GM19238 (cell line): Measurements from ENCODE around the gene SUGP1.

Experiments
- DNase-seq: peaks from one replicate; pipeline ENCODE4 v3.0.0; 2011; ENCODE audit warnings: low spot score; ENCODE audit not compliant: insufficient read length

SUGP1 gene

DNA sequence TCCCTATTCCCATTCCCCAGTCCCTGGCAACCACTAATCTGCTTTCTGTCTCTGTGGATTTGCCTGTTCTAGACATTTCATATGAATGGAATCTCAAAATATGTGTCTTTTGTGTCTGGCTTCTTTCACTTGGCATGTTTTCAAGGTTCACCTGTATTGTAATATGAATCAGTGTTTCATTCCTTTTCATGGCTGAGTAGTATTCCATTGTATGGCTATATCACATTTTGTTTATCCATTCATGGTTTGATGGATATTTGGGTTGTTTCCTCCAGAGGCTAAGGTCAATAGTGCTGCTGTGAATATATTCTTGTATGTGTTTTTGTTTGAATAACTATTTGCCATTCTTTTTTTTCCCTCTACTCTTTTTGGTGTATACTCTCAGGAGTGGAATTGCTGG is 84.1 kb downstream of the SUGP1 start:
- no peak for DNase-seq

DNA sequence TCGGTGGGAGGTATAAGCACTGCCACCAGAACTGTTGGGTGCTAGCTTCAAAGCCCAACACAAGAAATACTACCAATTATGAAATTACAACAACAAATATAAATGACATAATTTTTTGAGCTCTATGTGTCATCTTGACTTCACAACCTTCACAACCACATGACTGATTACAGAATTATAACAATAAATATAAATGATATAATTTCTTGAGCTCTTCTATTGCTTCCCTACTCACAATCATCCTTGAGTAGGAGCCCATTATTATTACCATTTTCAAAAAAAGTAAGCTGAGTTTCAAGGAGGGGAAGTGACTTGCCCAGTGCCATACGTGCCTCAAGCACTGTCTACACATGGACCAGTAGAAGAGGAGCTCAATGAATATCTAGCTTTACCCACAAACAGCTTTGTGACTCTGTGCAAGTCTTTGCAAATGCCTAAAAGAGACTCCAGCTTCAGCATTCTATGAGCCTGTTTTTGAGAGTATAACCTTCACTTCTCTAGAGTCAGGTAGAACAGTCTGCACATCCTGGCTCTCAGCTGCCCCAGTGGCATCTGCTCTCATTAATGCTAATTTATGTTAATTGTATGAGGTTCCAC is 86.0 kb downstream of the SUGP1 start:
- no peak for DNase-seq

DNA sequence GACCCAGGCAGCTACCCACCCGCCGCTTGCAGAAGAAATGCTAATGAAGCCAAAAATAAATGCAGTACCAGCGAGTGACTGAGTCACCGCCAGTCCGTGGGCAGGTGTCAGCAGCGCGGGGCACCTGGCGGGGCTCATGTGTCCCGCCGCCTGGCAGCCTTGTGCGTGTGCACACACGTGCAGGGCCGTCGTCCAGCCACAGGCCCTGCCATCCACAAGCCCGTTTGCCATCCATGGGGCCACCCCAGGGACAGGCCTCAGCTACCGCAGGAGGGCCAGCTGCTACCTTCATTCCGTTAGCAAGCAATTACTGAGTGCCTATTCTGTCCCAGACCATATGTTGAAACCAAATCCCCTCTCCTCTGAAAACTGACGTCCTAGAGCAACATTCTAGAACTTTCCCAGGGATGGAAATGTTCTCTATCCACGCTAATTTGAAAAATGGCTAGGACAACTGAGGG is 88.0 kb downstream of the SUGP1 start:
- DNase-seq, result no peak

DNA sequence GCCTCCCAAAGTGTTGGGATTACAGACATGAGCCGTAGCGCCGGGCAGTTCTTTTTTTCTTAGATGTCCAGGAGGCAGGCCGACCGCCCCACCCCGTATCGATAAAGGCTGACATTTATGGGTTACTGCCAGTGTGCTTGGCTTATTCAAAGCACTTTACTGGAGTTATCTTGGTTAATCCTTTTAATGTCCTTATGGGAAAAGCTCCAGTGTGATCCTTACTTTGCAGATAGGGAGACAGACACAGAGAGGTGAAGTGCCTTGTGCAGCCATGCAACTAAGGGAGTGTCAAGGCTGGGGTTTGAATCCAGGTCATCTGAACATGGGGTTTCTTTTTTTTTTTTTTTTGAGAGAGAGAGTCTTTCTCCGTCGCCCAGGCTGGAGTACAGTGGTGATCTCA is 89.3 kb downstream of the SUGP1 start:
- DNase-seq, result no peak

DNA sequence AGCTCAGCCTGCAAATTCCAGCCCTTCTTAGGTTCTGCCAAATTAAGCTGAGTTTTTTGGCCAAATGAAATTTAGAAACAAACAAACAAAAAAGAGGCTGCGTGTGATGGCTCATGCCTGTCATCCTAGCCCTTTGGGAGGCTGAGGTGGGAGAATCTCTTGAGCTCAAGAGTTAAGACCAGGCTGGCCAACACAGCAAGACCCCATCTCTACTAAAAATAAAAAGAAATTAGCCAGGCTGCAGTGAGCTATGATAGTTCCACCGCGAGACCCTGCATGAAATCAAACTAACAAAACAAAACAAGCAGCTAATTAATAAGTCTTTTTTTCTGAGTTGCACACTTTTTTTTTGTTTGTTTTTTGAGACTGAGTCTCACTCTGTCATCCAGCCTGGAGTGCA is 90.6 kb downstream of the SUGP1 start:
- no peak for DNase-seq

DNA sequence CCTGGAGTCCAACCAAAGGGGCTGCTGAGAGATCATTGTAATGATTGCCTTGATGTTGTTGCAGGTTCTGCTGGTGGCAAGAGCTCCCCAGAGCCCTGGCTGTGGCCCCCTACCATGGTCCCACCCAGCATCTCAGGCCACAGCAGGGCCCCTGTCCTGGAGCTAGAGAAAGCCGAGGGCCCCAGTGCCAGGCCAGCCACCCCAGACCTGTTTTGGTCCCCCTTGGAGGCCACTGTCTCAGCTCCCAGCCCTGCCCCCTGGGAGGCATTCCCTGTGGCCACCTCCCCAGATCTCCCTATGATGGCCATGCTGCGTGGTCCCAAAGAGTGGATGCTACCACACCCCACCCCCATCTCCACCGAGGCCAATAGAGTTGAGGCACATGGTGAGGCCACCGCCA is 93.1 kb downstream of the SUGP1 start:
- no peak for DNase-seq

DNA sequence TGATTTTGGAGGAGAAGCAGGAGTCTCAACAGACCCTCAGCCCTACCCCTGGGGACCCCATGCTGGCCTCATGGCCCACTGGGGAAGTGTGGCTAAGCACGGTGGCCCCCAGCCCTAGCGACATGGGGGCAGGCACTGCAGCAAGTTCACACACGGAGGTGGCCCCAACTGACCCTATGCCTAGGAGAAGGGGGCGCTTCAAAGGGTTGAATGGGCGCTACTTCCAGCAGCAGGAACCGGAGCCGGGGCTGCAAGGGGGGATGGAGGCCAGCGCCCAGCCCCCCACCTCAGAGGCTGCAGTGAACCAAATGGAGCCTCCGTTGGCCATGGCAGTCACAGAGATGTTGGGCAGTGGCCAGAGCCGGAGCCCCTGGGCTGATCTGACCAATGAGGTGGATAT is 93.6 kb downstream of the SUGP1 start:
- no peak for DNase-seq

DNA sequence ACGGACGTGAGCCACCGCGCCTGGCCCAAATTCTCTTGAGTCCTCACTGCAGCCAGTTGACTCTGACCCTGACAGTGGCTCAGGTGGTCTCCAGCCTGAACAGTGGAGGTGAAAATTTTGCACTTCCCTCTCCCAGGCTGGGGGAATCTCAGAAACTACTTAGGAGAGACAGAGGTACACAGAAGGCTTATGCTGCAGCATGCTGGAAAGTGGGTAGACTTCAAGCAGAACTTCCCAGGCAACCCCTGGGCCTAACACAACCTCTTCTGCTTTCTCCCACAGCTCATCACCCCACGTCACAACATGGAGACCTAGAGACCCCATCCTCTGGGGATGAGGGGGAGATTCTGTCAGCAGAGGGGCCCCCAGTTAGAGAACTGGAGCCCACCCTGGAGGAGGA is 94.1 kb downstream of the SUGP1 start:
- no peak for DNase-seq
